Measurements from ENCODE around the gene IL23R.

DNA sequence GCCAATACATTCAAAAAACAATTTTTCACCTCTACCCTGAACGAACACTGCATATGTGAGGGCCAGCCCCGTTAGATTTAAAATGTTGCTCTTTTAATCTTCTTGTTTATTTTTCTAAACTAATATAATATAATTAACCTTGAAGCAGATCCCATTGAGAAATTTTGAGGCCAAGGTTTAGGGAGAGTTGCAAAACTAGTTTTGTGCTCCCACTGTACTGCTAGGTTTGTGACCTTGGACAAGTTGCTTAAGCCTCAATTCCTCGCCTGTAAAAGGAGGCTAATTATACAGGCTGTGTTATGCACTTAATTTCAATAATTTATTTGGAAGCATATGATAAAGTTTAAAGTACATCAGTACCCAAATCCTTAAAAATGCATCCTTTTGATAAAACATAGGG lies 3.7 kb downstream of the IL23R start:
- TF ChIP-seq, protein P1, sequence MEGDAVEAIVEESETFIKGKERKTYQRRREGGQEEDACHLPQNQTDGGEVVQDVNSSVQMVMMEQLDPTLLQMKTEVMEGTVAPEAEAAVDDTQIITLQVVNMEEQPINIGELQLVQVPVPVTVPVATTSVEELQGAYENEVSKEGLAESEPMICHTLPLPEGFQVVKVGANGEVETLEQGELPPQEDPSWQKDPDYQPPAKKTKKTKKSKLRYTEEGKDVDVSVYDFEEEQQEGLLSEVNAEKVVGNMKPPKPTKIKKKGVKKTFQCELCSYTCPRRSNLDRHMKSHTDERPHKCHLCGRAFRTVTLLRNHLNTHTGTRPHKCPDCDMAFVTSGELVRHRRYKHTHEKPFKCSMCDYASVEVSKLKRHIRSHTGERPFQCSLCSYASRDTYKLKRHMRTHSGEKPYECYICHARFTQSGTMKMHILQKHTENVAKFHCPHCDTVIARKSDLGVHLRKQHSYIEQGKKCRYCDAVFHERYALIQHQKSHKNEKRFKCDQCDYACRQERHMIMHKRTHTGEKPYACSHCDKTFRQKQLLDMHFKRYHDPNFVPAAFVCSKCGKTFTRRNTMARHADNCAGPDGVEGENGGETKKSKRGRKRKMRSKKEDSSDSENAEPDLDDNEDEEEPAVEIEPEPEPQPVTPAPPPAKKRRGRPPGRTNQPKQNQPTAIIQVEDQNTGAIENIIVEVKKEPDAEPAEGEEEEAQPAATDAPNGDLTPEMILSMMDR (IDR thresholded peaks at IDR 0.05): no peak
- TF ChIP-seq POLR2AphosphoS5 (IDR thresholded peaks at IDR 0.05): no peak
